ENCODE measurements around the gene FDPS. TPM values are rescaled to one million over a fixed set of nuclear protein-coding genes. Genes with fewer than 3 reads are reported as not detected.

The FDPS gene
- total and polyA plus RNA-seq, 7 donors = 46.2 to 85.2 (median 53.7) TPM

DNA sequence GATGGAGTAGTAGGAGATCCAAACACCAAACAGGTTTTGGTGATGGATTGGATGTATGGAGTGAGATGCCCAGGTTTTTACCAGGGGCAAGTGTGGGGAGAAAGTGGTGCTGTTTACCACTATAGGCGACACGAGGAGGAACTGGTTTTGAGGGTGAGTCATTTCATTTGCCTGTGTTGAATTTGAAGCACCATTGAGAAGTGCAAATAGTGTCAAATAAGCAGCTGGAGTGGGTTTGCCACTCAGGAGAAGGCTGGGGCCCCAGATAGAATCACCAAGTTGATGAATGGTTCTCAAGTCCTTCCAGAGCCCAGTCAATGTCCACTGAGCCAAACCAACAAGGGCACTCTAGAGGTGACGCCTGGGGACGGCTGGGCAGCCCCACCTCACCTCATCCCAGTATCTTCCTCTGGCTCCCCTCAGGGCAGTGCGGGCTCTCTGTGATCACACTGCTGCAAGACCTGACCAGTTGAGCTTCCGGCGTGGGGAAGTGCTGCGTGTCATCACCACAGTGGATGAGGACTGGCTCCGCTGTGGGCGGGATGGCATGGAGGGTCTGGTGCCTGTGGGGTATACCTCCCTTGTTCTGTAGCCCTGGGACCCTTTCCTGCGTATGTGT, 21.4 kb downstream of the FDPS start:
- Histone ChIP-seq H3K27ac (no peak overlapping the region), H3K36me3 (ENCODE audit: insufficient read depth in 1 of 2, low read depth in 1 of 2) (peaks cover 3 to 66% of the 10 kb centered on the region in 2 donors), H3K4me3 (no peak overlapping the region), H3K4me1 (peaks cover 4% of the 10 kb centered on the region), H3K9me3 (no peaks in the 10 kb centered on the region), H3K27me3 (ENCODE audit: insufficient read depth in 3 of 3, low read length in 2 of 3) (no peaks in the 10 kb centered on the region)
- TF ChIP-seq, protein P1, sequence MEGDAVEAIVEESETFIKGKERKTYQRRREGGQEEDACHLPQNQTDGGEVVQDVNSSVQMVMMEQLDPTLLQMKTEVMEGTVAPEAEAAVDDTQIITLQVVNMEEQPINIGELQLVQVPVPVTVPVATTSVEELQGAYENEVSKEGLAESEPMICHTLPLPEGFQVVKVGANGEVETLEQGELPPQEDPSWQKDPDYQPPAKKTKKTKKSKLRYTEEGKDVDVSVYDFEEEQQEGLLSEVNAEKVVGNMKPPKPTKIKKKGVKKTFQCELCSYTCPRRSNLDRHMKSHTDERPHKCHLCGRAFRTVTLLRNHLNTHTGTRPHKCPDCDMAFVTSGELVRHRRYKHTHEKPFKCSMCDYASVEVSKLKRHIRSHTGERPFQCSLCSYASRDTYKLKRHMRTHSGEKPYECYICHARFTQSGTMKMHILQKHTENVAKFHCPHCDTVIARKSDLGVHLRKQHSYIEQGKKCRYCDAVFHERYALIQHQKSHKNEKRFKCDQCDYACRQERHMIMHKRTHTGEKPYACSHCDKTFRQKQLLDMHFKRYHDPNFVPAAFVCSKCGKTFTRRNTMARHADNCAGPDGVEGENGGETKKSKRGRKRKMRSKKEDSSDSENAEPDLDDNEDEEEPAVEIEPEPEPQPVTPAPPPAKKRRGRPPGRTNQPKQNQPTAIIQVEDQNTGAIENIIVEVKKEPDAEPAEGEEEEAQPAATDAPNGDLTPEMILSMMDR (IDR thresholded peaks at IDR 0.05) = no peak
- WGBS, 3 donors = 88 to 90% (median 89%) methylated on average over 11 of the region's 11 CpGs
- ATAC-seq = peak in 1 of 4 donors; percentile 6
- intact Hi-C loops (cut with DNase I) = loop anchor here in 1 of 2 donors (10.0 kb wide), 1 partner anchor 265 kb away; no protein-coding TSS in a partner anchor
- DNase-seq = no peak

DNA sequence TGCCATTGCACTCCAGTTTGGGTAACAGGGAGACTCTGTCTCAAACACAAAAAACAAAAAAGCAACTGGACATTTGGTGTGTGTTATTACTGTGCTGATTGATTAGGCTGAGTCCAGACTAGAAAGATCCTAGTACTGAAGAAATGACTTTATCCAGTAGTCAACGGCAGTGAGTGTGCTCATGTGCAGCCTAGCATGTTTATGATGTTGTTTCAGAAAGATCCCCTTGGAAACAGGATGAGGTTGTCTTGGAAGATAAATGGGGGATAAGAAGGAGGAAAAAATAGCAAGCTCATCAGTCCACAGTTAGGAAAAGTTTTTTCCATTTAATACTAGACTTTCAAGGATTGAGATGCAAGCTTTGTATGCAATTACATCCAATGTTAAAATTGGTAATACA, 26.3 kb downstream of the FDPS start:
- 63 to 81% (median 65%) methylated on average over 1 of the region's 1 CpG for WGBS, 3 donors
- Histone ChIP-seq H3K36me3 (ENCODE audit: insufficient read depth in 1 of 2, low read depth in 1 of 2) (peaks cover 12 to 82% of the 10 kb centered on the region in 2 donors), H3K4me1 (no peaks in the 10 kb centered on the region), H3K27ac (no peak overlapping the region), H3K9me3 (no peaks in the 10 kb centered on the region), H3K27me3 (ENCODE audit: insufficient read depth in 3 of 3, low read length in 2 of 3) (no peaks in the 10 kb centered on the region), H3K4me3 (no peak overlapping the region)
- ATAC-seq (no peak), DNase-seq (no peak)
- TF ChIP-seq, protein P1 (IDR thresholded peaks at IDR 0.05) = no peak
- intact Hi-C loops (cut with DNase I) = no loop called here

DNA sequence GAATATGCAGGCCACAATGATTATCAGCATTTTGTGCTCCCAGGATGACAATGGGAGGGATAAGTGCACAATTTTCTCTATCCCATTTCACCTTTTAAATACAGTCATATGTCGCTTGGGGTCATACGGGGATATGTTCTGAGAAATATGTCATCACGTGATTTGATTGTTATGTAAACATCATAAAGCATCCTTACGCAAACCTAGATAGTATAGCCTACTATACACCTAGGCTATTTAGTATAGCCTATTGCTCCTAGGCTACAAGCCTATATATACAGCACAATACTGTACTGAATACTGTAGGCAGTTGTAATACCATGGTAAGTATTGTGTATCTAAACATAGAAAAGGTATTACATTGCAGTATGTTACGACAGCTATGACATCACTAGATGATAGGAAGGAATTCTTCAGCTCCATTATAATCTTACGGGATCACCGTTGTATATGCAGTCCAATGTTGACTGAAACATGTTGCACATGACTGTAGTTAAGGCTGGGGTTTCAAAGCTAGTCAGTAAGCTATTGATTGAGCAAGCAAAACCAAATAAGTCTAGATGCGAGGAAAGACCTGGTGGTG, 30.9 kb downstream of the FDPS start:
- no peak for DNase-seq
- TF ChIP-seq, protein P1 (IDR thresholded peaks at IDR 0.05) = no peak
- Histone ChIP-seq H3K27me3 (ENCODE audit: insufficient read depth in 3 of 3, low read length in 2 of 3) (no peaks in the 10 kb centered on the region), H3K9me3 (no peaks in the 10 kb centered on the region), H3K36me3 (ENCODE audit: insufficient read depth in 1 of 2, low read depth in 1 of 2) (peaks cover 26 to 99% of the 10 kb centered on the region in 2 donors), H3K27ac (no peak overlapping the region), H3K4me3 (no peak overlapping the region), H3K4me1 (no peaks in the 10 kb centered on the region)
- WGBS, 3 donors = 77 to 83% (median 79%) methylated on average over 8 of the region's 8 CpGs
- intact Hi-C loops (cut with DNase I) = loop anchor here in 1 of 2 donors (10.0 kb wide), 1 partner anchor 335 kb away; no protein-coding TSS in a partner anchor
- ATAC-seq = peak in 2 of 4 donors; percentile 46 to 50

DNA sequence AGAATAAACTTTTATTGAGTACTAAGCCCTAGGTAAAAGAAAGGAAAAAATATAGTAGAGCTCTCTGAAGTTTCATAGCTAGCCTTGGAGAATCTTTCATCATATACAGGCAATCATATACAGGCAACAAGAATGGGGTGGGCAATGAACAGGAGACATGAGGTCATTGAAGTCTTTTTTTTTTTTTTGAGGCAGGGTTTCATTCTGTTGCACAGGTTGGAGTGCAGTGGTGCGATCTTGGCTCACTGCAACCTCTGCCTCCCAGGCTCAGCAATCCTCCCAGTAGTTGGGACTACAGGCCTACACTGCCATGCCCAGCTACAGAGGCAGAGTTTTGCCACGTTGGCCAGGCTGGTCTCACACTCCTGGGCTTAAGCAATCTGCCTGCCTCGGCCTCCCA, 34.2 kb downstream of the FDPS start:
- H3K9me3 ChIP-seq = no peaks in the 10 kb centered on the region
- TF ChIP-seq, protein P1 (IDR thresholded peaks at IDR 0.05) = no peak
- DNase-seq = no peak
- H3K36me3 ChIP-seq (ENCODE audit: insufficient read depth in 1 of 2, low read depth in 1 of 2) = peaks cover 31 to 100% of the 10 kb centered on the region in 2 donors
- WGBS, 3 donors = 86 to 98% (median 96%) methylated on average over 3 of the region's 3 CpGs
- H3K27ac ChIP-seq = no peak overlapping the region
- intact Hi-C loops (cut with DNase I) = loop anchor here in 1 of 2 donors (10.0 kb wide), 1 partner anchor 332 kb away; no protein-coding TSS in a partner anchor
- H3K4me1 ChIP-seq = no peaks in the 10 kb centered on the region
- no peak for ATAC-seq
- no peaks in the 10 kb centered on the region for H3K27me3 ChIP-seq (ENCODE audit: insufficient read depth in 3 of 3, low read length in 2 of 3)
- no peak overlapping the region for H3K4me3 ChIP-seq

Data from psoas muscle (tissue), 8 donors.